Vagina (tissue), 2 donors: ENCODE results near the gene ATP5MG.

Experiments
- CTCF ChIP-seq, 3 experiments: fragments of 450-650 bp in 2 of 3; fragments of 200-600 bp in 1 of 3; sonication (generic) in 1 of 3; IDR thresholded peaks; one replicate each; pipeline ENCODE4 v1.5.1; 2017 to 2019; ENCODE audit warnings: antibody characterized with exemption in 3 of 3, mild to moderate bottlenecking in 2 of 3, moderate library complexity in 2 of 3
- POLR2A ChIP-seq, 2 donors: fragments of 450-650 bp; IDR thresholded peaks; one replicate each; pipeline ENCODE4 v1.6.1; 2017; ENCODE audit warnings: antibody characterized with exemption in 2 of 2, mild to moderate bottlenecking in 2 of 2, moderate library complexity in 2 of 2
- POLR2AphosphoS5 ChIP-seq, 2 donors: sonication (generic); formaldehyde crosslinking; IDR thresholded peaks; one replicate each; pipeline ENCODE4 v1.9.0; 2017; ENCODE audit warnings: antibody characterized with exemption in 2 of 2, mild to moderate bottlenecking in 2 of 2, low read depth in 1 of 2; ENCODE audit not compliant: insufficient read depth in 1 of 2

GRCh38 chr11:118415739-118416068 is 14.3 kb downstream of the ATP5MG start:
- no peak for TF ChIP-seq CTCF (IDR thresholded peaks at IDR 0.05)
- TF ChIP-seq POLR2A (IDR thresholded peaks at IDR 0.05), result no peak
- TF ChIP-seq POLR2AphosphoS5 (IDR thresholded peaks at IDR 0.05; ENCODE audit: insufficient read depth in 1 of 2, low read depth in 1 of 2), result peak in 1 of 2 donors; percentile 8
